Measurements from ENCODE around the gene ATXN1.

GRCh38 chr6:16728513-16729182, 32.6 kb downstream of the ATXN1 start:
- TF ChIP-seq, protein P1, sequence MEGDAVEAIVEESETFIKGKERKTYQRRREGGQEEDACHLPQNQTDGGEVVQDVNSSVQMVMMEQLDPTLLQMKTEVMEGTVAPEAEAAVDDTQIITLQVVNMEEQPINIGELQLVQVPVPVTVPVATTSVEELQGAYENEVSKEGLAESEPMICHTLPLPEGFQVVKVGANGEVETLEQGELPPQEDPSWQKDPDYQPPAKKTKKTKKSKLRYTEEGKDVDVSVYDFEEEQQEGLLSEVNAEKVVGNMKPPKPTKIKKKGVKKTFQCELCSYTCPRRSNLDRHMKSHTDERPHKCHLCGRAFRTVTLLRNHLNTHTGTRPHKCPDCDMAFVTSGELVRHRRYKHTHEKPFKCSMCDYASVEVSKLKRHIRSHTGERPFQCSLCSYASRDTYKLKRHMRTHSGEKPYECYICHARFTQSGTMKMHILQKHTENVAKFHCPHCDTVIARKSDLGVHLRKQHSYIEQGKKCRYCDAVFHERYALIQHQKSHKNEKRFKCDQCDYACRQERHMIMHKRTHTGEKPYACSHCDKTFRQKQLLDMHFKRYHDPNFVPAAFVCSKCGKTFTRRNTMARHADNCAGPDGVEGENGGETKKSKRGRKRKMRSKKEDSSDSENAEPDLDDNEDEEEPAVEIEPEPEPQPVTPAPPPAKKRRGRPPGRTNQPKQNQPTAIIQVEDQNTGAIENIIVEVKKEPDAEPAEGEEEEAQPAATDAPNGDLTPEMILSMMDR (IDR thresholded peaks at IDR 0.05), result no peak
- TF ChIP-seq POLR2A (IDR thresholded peaks at IDR 0.05), result no peak
